Nephron (organoid): Measurements from ENCODE around the gene MAP1LC3C.

ENCODE experiments used
- H3K27ac Mint-ChIP-seq, 3 experiments: 2 replicates each; pipeline ENCODE4 v1.8.0; 2020; ENCODE audit warnings: mixed read lengths in 3 of 3, mild to moderate bottlenecking in 2 of 3, moderate library complexity in 1 of 3
- H3K27me3 Mint-ChIP-seq: 2 replicates; pipeline ENCODE4 v1.8.0; 2021; ENCODE audit warnings: low read depth, mild to moderate bottlenecking, moderate library complexity, mixed read lengths
- H3K36me3 Mint-ChIP-seq: 2 replicates; pipeline ENCODE4 v1.8.0; 2020; ENCODE audit warnings: low read depth, mixed read lengths
- H3K4me1 Mint-ChIP-seq: 2 replicates; pipeline ENCODE4 v1.8.0; 2020; ENCODE audit warnings: mixed read lengths
- H3K4me3 Mint-ChIP-seq, 3 experiments: 2 replicates each; pipeline ENCODE4 v1.8.0; 2020; ENCODE audit warnings: mild to moderate bottlenecking in 3 of 3, mixed read lengths in 3 of 3, moderate library complexity in 2 of 3
- H3K9me3 Mint-ChIP-seq: 2 replicates; pipeline ENCODE4 v1.8.0; 2020; ENCODE audit warnings: mixed read lengths
- TF ChIP-seq, protein P1 (sequence below), 3 experiments: fragments of 200-600 bp; sonication (generic); IDR thresholded peaks; one replicate each; pipeline ENCODE4 v1.5.0; 2021; ENCODE audit warnings: antibody characterized with exemption in 3 of 3; ENCODE audit not compliant: unreplicated experiment in 3 of 3

MAP1LC3C gene

GRCh38 chr1:242023805-242024204 lies 24.9 kb upstream of the MAP1LC3C start:
- TF ChIP-seq, protein P1, sequence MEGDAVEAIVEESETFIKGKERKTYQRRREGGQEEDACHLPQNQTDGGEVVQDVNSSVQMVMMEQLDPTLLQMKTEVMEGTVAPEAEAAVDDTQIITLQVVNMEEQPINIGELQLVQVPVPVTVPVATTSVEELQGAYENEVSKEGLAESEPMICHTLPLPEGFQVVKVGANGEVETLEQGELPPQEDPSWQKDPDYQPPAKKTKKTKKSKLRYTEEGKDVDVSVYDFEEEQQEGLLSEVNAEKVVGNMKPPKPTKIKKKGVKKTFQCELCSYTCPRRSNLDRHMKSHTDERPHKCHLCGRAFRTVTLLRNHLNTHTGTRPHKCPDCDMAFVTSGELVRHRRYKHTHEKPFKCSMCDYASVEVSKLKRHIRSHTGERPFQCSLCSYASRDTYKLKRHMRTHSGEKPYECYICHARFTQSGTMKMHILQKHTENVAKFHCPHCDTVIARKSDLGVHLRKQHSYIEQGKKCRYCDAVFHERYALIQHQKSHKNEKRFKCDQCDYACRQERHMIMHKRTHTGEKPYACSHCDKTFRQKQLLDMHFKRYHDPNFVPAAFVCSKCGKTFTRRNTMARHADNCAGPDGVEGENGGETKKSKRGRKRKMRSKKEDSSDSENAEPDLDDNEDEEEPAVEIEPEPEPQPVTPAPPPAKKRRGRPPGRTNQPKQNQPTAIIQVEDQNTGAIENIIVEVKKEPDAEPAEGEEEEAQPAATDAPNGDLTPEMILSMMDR (IDR thresholded peaks at IDR 0.05; ENCODE audit: unreplicated experiment in 3 of 3), result no peak
- Mint-ChIP-seq H3K9me3 (peaks cover 3% of the 10 kb centered on the region), H3K4me3 (no peak overlapping the region), H3K27ac (no peak overlapping the region), H3K36me3 (no peaks in the 10 kb centered on the region), H3K27me3 (no peaks in the 10 kb centered on the region), H3K4me1 (peaks cover 6% of the 10 kb centered on the region)

GRCh38 chr1:242019018-242019417 lies 20.1 kb upstream of the MAP1LC3C start:
- Mint-ChIP-seq H3K4me1 (peaks cover 8% of the 10 kb centered on the region), H3K27ac (no peak overlapping the region), H3K9me3 (peaks cover 3% of the 10 kb centered on the region), H3K4me3 (no peak overlapping the region), H3K36me3 (no peaks in the 10 kb centered on the region), H3K27me3 (peaks cover 5% of the 10 kb centered on the region)
- TF ChIP-seq, protein P1 (IDR thresholded peaks at IDR 0.05; ENCODE audit: unreplicated experiment in 3 of 3), result no peak

- Mint-ChIP-seq H3K27me3 (peaks cover 6% of the 10 kb centered on the region), H3K4me1 (peaks cover 10% of the 10 kb centered on the region), H3K27ac (no peak overlapping the region), H3K4me3 (no peak overlapping the region), H3K9me3 (peaks cover 3% of the 10 kb centered on the region), H3K36me3 (no peaks in the 10 kb centered on the region)
- TF ChIP-seq, protein P1 (IDR thresholded peaks at IDR 0.05; ENCODE audit: unreplicated experiment in 3 of 3), result peak; percentile 61 to 71 (median 64)
These were observed 18.8 kb upstream of the MAP1LC3C start for GRCh38 chr1:242017580-242018233.

- Mint-ChIP-seq H3K4me3 (no peak overlapping the region), H3K9me3 (peaks cover 3% of the 10 kb centered on the region), H3K27me3 (peaks cover 11% of the 10 kb centered on the region), H3K36me3 (no peaks in the 10 kb centered on the region), H3K27ac (no peak overlapping the region), H3K4me1 (peaks cover 18% of the 10 kb centered on the region)
- TF ChIP-seq, protein P1 (IDR thresholded peaks at IDR 0.05; ENCODE audit: unreplicated experiment in 3 of 3), result no peak
These were observed 17.6 kb upstream of the MAP1LC3C start for GRCh38 chr1:242016479-242016878.

- Mint-ChIP-seq H3K4me3 (no peak overlapping the region), H3K27ac (peak overlapping the region in 2 of 3 experiments; percentile 10 to 60), H3K9me3 (no peaks in the 10 kb centered on the region), H3K4me1 (peaks cover 32% of the 10 kb centered on the region), H3K36me3 (no peaks in the 10 kb centered on the region), H3K27me3 (peaks cover 11% of the 10 kb centered on the region)
- TF ChIP-seq, protein P1 (IDR thresholded peaks at IDR 0.05; ENCODE audit: unreplicated experiment in 3 of 3), result no peak
These were observed 13.2 kb upstream of the MAP1LC3C start for GRCh38 chr1:242011894-242012660.
